ENCODE data around the gene AP5B1. TPM values are rescaled to one million over a fixed set of nuclear protein-coding genes. Genes with fewer than 3 reads are reported as not detected.

The AP5B1 gene
- total RNA-seq, 1 experiment from 2014 or later: 9.4 TPM

DNA sequence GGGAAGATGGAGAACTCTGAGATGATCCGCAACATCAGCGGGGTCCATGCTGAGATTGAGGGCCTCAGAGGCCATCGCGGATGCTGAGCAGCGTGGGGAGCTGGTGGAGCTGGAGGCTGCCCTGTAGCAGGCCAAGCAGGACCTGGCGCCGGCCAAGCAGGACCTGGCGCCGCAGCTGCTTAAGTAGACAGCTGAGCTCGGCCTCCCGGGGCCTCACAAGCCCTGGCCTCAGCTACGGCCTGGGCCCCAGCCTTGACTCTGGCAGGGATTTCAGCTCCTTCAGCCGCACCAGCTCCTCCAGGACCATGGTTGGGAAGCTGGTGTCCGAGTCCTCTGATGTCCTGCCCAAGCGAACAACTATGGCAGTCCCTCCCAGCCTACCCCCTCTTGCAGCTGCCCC lies 52.9 kb downstream of the AP5B1 start:
- H3K4me1 Mint-ChIP-seq: no peaks in the 10 kb centered on the region
- no peak overlapping the region for H3K4me2 ChIP-seq (ENCODE audit: insufficient read depth, insufficient read length, low read length)
- no peak overlapping the region for H2BK12ac ChIP-seq (ENCODE audit: insufficient read length, low read depth, low read length)
- WGBS (ENCODE audit: extremely low coverage, insufficient read length, low lambda C conversion rate): no CpG with 5 or more reads among the region's 15 CpGs
- no peak overlapping the region for H3K4ac ChIP-seq (ENCODE audit: low read depth, low read length)
- no peak for DNase-seq
- no peak overlapping the region for H3K27ac Mint-ChIP-seq
- H2AK5ac ChIP-seq (ENCODE audit: insufficient read length, low read length): no peak overlapping the region
- H3K4me3 Mint-ChIP-seq: no peak overlapping the region
- no peaks in the 10 kb centered on the region for H4K20me1 ChIP-seq (ENCODE audit: control insufficient read depth, insufficient read depth, insufficient read length)
- no peaks in the 10 kb centered on the region for H3K79me2 ChIP-seq (ENCODE audit: insufficient read depth, low read length)
- no peak overlapping the region for H4K8ac ChIP-seq (replicated peaks; ENCODE audit: insufficient read length, low read depth, low read length)
- no peak overlapping the region for H2BK120ac ChIP-seq (ENCODE audit: low read depth, low read length, poor library complexity, severe bottlenecking)
- no peak overlapping the region for H2AFZ ChIP-seq (ENCODE audit: low read length)
- no peak overlapping the region for H3K9ac ChIP-seq (ENCODE audit: extremely low read depth, insufficient read length, low read length)
- TF ChIP-seq, protein P1, sequence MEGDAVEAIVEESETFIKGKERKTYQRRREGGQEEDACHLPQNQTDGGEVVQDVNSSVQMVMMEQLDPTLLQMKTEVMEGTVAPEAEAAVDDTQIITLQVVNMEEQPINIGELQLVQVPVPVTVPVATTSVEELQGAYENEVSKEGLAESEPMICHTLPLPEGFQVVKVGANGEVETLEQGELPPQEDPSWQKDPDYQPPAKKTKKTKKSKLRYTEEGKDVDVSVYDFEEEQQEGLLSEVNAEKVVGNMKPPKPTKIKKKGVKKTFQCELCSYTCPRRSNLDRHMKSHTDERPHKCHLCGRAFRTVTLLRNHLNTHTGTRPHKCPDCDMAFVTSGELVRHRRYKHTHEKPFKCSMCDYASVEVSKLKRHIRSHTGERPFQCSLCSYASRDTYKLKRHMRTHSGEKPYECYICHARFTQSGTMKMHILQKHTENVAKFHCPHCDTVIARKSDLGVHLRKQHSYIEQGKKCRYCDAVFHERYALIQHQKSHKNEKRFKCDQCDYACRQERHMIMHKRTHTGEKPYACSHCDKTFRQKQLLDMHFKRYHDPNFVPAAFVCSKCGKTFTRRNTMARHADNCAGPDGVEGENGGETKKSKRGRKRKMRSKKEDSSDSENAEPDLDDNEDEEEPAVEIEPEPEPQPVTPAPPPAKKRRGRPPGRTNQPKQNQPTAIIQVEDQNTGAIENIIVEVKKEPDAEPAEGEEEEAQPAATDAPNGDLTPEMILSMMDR (conservative IDR thresholded peaks at IDR 0.05): no peak
- no peaks in the 10 kb centered on the region for H3K4me1 ChIP-seq (ENCODE audit: insufficient read depth, low read length)
- H4K91ac ChIP-seq (ENCODE audit: insufficient read length, low read depth, low read length): no peak overlapping the region
- H3T11ph ChIP-seq (ENCODE audit: low read length): no peak overlapping the region
- no peak overlapping the region for H2BK20ac ChIP-seq (ENCODE audit: low read depth, low read length, poor library complexity, severe bottlenecking)
- H4K5ac ChIP-seq (ENCODE audit: insufficient read length, low read depth, low read length): peak overlapping the region; percentile 65
- H3K27me3 ChIP-seq (ENCODE audit: insufficient read depth, low read length): no peaks in the 10 kb centered on the region
- H3K9me3 ChIP-seq (ENCODE audit: control insufficient read depth, low read depth, low read length): no peaks in the 10 kb centered on the region
- no peak overlapping the region for H3K18ac ChIP-seq (ENCODE audit: insufficient read length, low read depth, low read length)
- no peak overlapping the region for H2BK5ac ChIP-seq (ENCODE audit: insufficient read length, low read length)
- no peak overlapping the region for H3K14ac ChIP-seq (ENCODE audit: insufficient read depth, low read length)
- H2BK15ac ChIP-seq (ENCODE audit: low read depth, low read length): no peak overlapping the region
- peaks cover 35% of the 10 kb centered on the region for H3K27me3 Mint-ChIP-seq (ENCODE audit: low read depth)
- no peaks in the 10 kb centered on the region for H3K23me2 ChIP-seq (ENCODE audit: insufficient read length, low read depth, low read length, poor library complexity, severe bottlenecking)
- H3K9me3 Mint-ChIP-seq: peaks cover 6% of the 10 kb centered on the region in 2 experiments
- H3K36me3 Mint-ChIP-seq (ENCODE audit: insufficient read depth in 1 of 3, low read depth in 3 of 3): peaks cover 0 to 2% (median 0%) of the 10 kb centered on the region in 3 experiments; a peak in 1 of 7 replicates
- no peak overlapping the region for H3K27ac ChIP-seq (ENCODE audit: insufficient read length, low read depth, low read length)
- H3K56ac ChIP-seq (ENCODE audit: insufficient read length, low read depth, low read length): no peak overlapping the region
- no peak overlapping the region for H3K23ac ChIP-seq (ENCODE audit: insufficient read length, low read depth, low read length)
- H3K79me1 ChIP-seq (ENCODE audit: insufficient read depth, low read depth, low read length, poor library complexity, severe bottlenecking): no peaks in the 10 kb centered on the region
